GM12864 (cell line): Measurements from ENCODE around the gene SORCS2.

Experiments
- DNase-seq: peaks from one replicate; pipeline ENCODE4 v3.0.0-alpha.2; 2011; ENCODE audit warnings: low read depth
- H3K4me3 ChIP-seq: 2 replicates; pipeline ENCODE4 v1.5.1; 2011; ENCODE audit warnings: mild to moderate bottlenecking, low read depth, low read length, control low read depth
- CTCF ChIP-seq: IDR thresholded peaks from 2 replicates; pipeline ENCODE4 v1.5.1; 2011; ENCODE audit warnings: low read depth, mild to moderate bottlenecking, moderate library complexity, low read length, control low read depth, inconsistent platforms; ENCODE audit errors: missing control alignments

Gene SORCS2

GRCh38 chr4:7315286-7315685 is 122.9 kb downstream of the SORCS2 start:
- TF ChIP-seq CTCF = no peak
- H3K4me3 ChIP-seq = no peak overlapping the region
- no peak for DNase-seq

DNA sequence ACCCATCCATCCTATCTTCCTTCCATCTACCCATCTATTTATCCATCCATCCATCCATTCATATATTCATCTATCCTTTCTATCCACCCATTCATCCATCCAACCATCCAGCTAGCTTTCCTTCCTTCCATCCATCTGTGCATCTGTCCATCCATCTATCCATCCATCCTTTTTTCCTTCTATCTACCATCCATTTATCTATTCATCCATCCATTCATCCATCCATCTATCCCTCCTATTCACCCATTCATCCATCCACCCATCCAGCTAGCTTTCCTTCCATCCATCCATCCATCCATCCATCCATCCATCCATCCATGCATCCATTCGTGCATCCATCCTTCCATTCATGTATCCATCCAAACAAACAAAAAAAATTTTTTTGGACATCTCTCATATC is 123.6 kb downstream of the SORCS2 start:
- TF ChIP-seq CTCF = no peak
- H3K4me3 ChIP-seq = no peak overlapping the region
- no peak for DNase-seq

DNA sequence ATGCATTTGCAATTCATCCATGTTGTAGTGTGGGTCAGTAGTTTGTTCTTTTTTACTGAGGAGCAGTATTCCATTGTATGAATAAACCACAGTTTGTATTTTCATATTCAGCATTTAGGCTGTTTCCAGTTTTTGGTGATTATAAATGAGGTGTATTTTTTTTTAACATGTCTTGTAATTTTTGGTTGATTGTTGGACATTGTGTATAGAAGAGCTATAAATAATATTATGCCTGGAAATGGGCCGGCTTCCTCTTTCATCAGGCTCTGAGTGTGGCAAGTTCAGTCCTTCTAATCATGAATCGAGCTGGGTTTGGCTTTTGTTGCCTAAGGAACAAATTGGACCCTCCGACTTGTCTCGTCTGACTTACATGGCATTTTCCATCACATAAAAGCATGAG is 126.7 kb downstream of the SORCS2 start:
- no peak for TF ChIP-seq CTCF
- H3K4me3 ChIP-seq = no peak overlapping the region
- DNase-seq = no peak

- TF ChIP-seq CTCF = no peak
- no peak for DNase-seq
- H3K4me3 ChIP-seq = no peak overlapping the region
These were observed 128.0 kb downstream of the SORCS2 start for GRCh38 chr4:7320206-7320797.

GRCh38 chr4:7322166-7322991 is 130.0 kb downstream of the SORCS2 start:
- no peak for DNase-seq
- H3K4me3 ChIP-seq = no peak overlapping the region
- TF ChIP-seq CTCF = no peak

DNA sequence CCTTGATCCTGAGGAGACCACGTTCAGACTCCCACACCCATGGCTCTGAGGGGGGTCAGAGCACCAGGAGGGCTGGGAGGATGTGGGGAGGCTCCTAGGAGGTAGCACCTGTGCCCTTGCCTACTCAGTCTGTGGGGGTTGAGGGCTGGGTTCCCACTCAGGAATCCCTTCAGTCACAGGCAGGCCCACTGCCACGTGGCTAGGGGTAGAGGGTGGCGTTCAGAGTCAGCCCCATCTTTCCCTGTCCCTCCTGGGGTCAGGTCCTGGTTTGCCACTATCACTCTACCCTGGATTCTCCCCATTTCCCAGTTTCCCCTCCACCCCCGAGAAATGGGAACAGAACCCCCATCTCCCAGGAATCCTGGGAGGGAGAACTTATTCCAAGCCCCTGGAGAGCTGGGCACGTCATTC is 131.1 kb downstream of the SORCS2 start:
- DNase-seq = no peak
- no peak for TF ChIP-seq CTCF
- no peak overlapping the region for H3K4me3 ChIP-seq
